NCI-H128 (cell line): ENCODE data around the gene PPP1R1B.

Experiments
- DNase-seq: peaks from one replicate; lab custom pipeline; 2025; ENCODE audit not compliant: unreplicated experiment; lab: John Stamatoyannopoulos, UW

The PPP1R1B gene

DNA sequence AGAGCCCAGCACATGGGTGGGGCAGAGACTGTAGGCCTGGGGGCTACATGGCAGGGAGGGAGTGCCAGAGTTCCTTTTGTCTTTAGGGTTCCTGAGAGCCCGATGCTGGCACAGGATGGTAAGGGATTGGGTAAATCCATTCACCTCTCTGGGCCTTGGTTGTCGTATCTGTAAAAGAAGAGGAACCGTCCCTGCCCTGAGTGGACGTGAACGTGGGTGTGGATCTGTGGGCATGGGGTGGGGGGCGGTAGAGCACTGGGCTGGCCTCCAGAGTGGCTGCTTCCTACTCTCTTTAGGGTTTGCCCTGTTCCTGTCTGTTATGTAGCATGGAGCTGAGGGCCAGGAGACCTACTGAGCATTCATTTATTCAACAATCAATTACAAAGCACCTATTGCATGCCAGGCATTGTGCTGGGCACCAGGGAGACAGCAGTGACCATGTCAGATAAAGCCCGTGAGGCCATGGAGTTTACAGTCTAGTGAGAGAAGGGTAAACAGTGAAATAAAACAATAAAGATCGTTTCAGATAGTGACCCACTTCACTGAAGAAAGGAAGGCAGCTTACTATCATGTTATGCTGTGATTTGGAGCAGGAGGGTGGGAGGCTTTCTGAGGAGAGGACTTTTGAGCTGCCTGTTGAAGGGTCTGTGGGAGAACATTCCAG, 25.3 kb downstream of the PPP1R1B start:
- DNase-seq = no peak

DNA sequence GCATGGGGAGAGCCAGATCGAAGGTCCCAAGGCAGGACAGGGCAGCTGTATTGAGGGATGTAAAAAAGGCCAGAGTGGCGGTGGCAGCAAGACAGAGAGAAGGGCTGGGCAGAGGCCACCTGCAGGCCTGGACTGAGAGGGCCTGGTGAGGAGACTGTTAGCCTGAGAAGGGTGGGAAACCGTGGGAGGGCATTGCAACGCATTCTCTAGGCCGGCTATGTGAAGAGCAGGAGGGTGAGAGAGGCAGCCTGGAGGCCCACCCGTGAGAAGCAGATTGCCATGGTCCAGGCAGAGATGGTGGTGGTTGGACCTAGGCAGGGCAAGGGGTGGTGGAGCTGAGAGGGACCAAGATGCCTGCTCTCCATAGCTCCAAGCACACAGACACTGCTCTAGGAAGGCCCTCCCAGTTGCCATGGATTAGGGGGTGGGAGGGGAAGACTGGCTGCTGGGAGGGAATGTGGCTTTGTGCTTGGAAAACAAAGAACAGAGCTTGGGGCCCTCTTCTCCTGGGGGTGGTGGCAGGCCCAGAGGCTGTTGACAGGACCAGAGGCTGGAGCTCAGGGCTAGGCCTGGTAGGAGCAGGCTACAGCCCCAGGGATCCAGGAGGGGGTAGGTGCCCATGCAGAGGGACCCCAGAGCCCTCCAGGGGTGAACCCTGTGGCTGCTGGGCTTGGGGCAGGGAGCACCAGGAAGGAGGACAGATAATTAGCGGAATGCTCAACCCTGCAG, 26.0 kb downstream of the PPP1R1B start:
- DNase-seq = no peak

DNA sequence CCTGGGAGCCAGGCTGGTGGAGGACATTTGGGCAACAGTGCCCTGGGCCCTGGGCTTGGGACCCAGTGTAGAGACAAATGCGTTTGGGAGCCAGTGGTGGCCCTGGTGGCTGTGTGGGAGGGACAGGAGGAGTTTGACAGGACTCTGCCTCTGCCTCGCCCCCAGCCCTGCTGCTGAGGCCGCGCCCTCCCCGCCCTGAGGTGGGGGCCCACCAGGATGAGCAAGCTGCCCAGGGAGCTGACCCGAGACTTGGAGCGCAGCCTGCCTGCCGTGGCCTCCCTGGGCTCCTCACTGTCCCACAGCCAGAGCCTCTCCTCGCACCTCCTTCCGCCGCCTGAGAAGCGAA, 26.5 kb downstream of the PPP1R1B start:
- DNase-seq = no peak

DNA sequence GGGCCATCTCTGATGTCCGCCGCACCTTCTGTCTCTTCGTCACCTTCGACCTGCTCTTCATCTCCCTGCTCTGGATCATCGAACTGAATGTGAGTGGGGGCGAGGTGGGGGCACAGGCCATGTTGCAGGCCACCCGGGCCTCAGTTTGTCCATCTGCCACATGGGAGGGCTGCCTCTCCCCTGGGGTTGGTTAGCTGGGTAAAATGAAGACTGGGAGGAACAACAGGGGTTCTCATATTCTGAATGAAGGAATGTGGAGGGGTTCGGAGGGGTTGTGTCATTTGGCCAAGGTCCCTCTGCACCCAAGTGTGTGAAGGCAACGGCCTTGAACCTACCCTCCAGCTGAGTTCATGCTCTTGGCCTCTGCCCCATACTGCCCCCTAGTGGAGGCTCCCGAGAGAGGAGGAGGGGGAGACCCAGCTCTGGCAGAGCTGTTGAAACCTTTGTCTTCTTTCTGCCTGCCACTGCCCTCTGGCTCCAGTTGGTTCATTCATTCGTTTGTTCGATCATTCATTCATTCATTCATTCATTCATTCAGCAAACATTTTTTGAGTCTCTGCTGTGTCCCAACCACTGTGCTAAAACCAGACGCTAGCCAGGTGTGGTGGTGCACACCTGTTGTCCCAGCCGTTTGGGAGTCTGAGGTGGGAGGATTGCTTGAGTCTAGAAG, 27.0 kb downstream of the PPP1R1B start:
- DNase-seq = no peak

DNA sequence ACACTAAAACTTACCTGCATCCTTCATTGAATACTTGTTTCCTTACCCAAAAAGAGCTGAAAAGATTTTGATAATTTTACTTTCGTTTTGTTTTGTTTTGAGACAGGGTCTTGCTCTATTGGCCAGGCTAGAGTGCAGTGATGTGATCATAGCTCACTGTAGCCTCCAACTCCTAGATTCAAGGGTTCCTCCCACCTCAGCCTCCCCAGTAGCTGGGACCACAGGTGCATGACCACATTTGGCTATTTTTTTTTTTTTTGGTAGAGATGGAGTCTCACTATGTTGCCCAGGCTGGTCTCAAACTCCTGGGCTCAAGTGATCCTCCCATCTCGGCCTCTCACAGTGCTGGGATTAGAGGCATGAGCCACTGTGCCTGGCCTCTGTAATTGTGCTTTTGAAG, 28.4 kb downstream of the PPP1R1B start:
- DNase-seq = no peak

DNA sequence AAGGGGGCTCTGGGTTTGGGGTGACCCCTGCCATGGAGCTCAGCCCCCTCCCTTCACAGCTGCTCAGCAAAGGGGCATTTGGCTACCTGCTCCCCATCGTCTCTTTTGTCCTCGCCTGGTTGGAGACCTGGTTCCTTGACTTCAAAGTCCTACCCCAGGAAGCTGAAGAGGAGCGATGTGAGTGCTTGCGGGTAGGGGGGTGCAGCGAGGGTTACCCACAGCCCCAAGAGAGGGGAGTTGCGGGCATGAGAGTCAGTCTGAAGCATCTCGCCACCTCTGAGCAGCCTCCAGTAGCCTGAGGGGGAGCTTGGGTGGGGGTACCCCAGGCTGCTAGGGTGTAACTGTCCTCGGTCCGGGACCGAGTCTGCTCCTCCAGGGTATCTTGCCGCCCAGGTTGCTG, 31.6 kb downstream of the PPP1R1B start:
- no peak for DNase-seq

DNA sequence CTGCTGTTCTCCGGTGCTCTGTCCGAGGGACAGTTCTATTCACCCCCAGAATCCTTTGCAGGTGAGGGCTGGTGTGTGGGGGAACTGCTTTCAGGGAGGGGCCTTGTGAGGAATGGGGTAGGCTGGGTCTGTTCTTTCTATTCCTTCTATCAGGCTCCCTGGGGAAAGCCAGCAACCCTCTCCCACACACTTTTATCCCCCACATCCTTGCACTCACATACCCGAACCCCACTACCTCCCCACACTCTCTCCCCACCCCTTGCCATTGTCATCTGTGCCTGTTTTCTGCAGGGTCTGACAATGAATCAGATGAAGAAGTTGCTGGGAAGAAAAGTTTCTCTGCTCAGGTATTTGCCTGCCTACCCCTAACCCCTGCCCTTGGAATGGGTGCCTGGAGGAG, 32.0 kb downstream of the PPP1R1B start:
- DNase-seq = no peak

DNA sequence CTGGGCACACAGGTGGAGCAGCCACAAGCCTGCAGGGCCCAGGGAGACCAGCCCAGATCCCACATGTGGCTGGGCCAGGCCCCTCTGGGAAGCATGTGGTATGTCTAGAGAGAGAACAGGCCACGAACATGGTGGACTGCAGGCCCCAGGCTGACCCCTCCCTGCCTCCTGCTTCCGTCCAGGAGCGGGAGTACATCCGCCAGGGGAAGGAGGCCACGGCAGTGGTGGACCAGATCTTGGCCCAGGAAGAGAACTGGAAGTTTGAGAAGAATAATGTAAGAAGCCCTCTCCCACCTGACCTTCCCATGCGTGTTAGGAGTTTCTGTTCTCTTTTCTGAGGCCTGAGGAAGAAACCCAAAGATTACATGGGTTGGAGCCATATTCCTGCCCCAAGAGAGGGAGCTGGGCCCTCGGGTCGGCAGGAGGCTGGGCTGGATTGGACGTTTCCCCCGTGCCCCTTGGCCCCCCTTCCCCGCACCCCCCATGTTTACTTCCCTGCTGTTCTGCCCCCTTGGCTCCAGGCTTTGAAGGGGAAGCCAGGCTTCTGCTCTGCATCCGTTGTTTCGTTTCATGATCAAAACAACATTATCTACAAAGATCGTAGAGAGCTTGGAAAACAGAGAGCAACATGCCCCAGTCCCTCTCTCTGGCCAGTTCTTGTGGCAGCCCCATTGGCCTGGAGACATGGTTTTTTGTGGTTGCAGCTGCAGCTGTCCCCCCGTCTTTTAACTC, 32.7 kb downstream of the PPP1R1B start:
- no peak for DNase-seq

DNA sequence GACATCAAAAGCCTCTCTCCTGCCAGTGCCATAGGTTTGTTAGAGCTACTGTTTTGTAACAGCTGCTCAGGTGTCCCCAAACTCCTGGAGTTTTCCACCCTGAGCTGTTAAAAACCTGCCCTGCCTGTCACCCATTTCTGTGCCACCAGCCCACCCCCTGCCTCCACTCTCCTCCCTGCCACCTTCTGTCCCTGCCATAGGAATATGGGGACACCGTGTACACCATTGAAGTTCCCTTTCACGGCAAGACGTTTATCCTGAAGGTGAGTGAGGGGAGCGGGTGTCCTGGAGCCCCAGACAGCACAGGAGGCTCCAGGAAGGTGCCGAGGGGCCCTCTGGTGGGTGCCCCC, 33.2 kb downstream of the PPP1R1B start:
- no peak for DNase-seq

DNA sequence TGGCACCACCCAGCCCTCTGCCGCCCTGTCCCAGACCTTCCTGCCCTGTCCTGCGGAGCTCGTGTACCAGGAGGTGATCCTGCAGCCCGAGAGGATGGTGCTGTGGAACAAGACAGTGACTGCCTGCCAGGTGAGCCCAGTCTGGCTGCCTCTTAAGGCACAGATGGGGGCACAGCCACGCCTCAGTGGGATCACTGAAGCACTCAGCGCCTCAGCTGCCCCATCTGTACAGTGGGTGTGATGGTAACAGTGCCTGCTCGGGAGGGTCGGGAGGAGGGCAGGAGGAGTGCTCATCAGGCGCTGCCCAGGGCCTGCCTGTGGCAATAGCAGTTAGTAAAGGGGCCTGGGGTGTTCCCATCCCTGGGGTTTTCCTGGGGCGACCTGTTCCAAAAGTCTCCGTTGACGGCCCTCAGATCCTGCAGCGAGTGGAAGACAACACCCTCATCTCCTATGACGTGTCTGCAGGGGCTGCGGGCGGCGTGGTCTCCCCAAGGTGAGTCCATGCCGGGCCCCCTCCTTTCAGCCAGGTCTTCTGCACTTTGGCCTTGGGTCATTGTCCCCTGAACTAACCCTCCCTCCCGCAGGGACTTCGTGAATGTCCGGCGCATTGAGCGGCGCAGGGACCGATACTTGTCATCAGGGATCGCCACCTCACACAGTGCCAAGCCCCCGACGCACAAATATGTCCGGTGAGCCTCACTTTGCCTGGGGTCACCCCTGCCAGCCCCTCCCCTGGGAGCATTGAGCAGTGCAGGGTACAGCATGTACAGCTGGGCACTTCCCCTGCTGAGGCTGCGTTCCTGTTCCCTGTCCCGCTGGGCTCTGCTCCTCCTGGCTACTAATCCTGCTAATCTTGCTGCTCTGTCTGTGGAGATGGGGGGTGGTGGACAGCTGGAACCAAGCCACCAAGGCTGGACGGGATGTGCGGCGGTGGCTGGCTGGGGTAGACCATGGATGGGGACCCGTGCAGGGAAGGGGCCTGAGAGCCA, 33.9 kb downstream of the PPP1R1B start:
- DNase-seq = no peak

DNA sequence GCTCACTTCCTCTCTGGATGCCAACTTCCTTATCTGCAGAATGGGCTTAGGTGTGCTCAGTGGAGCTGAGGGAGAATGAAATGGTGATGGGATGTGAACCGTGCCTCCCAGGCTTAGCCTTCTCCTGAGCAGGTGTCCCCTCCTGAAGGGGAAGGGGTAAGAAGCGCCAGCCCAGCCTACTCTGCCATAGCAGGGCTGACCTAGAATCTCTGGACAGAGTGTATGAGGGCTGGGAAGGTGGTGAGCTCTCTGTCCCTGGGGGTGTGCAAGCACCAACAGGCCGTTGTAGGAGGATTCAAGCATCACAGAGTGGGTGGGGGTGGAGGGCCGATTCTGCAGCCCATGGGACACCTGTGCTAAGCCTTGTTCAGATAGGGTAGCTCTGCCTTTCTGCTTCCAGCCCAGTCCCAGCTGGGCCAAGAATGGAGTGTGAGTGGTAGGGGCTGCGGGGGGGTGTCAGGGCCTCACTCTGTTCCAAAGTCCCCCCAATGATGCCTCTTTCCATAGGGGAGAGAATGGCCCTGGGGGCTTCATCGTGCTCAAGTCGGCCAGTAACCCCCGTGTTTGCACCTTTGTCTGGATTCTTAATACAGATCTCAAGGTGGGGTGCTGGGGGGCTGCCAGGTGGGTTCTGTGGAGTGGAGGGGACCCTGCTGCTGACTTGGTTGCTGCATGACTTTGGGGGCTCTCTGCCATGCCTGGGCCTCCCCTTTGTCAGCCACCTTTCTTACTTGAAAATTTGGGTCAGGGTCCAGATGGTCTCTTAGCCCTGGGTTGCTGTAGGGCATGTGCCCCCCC, 35.2 kb downstream of the PPP1R1B start:
- no peak for DNase-seq

DNA sequence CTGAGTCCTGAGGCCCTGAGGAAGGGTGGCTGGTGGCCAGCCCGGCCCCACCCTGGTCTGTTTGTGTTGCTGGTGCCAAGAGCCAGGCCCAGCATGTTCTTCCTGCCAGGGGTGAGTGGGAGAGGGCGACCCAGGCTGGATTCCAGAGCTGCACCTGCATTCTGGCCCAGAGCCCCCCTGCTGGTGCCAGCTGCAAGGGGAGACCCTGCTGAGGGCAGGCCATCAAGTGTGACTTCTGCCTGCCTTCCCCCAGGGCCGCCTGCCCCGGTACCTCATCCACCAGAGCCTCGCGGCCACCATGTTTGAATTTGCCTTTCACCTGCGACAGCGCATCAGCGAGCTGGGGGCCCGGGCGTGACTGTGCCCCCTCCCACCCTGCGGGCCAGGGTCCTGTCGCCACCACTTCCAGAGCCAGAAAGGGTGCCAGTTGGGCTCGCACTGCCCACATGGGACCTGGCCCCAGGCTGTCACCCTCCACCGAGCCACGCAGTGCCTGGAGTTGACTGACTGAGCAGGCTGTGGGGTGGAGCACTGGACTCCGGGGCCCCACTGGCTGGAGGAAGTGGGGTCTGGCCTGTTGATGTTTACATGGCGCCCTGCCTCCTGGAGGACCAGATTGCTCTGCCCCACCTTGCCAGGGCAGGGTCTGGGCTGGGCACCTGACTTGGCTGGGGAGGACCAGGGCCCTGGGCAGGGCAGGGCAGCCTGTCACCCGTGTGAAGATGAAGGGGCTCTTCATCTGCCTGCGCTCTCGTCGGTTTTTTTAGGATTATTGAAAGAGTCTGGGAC, 36.0 kb downstream of the PPP1R1B start:
- no peak for DNase-seq

DNA sequence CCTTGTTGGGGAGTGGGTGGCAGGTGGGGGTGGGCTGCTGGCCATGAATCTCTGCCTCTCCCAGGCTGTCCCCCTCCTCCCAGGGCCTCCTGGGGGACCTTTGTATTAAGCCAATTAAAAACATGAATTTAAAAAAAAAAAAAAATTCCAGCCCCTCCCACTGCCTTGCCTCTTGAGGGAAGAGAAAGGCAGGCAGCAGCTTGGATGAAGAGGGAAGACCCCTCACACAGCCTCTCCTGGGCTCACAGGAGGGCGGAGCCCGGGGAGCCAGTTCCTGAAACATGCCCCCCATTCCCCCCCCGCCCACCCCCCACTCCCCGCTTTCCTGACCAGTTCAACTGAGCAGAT, 36.6 kb downstream of the PPP1R1B start:
- no peak for DNase-seq

DNA sequence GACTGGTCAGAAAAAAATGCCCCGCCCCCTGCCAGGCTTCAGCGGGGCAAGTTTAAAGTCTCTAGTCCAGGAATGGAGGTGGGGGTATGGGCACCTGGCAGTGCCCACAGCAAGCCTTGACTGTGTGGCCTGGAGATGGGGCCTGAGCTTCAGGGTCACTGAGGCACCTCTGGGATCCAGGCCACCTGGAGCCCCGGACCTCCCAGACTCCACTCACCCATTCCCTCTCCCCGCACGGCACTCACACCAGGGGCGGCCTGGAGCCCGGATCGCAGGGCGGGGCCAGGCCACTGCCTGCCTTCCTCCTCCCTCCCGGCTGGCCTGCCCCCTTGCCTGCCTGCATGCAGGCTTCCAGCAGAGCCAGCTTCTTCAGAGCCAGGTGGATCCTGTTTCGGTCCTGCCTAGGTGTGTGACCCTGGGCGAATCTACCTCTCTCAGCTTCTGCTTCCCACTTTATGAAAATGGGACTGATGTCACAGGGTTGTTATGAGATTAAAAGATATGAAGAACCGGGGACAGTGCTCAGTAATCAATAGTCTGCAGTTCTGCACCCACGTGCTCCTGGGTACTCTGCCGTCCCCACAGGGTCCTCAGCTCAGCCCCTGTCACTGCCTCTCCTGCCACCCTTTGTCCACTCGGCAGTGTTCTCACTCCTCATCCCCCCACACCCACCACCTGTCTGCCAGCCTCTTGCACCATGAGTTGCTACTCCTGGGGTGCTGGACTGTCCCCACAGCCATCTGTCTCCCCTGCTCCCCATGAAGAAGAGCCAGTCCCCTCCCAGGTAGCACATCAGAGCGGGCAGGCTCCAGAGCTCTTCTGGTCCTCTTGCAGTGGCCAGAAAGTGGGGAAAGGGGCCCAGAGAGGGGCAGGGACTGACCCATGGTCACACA, 37.2 kb downstream of the PPP1R1B start:
- DNase-seq = no peak

DNA sequence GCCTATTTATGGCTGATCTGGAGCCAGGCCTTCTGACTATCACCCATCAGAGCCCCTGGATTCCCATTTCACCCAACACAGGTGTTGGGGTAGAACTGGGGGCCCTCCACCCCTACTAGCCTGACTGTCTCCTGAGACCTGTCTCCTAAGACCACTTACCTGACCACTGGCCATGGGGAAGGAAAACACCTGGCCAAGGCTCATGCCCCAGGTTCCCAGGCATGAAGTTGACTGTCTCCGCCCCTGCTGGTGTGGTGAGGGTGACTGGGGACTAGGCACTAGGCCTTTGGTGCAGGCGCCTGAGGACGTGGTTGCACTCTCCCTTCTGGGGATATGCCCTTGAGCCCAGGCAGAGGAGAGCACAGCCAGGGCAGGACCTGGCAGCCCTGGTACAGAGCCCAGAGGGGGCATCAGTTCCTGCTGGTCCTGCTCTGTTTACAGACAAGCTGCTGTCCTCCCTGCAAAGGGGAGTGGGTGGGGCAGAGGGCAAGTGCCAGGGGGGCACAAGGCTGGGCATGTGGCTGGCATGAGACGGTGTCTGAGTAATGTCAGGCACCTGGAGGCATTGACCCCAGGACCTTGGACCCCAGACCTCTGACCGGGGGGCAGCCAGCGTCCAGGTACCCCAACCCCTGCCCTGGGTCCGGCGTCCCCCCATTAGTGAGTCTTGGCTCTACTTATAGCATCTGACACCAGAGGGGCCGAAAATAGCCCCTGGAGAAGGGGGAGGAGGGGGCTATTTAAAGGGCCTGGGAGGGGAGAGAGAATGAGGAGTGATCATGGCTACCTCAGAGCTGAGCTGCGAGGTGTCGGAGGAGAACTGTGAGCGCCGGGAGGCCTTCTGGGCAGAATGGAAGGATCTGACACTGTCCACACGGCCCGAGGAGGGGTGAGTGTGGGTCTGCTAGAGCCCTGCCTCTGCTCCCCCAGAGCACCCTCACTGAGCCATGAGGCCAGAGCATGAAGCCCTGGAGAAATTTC, 38.1 kb downstream of the PPP1R1B start, which contains the start of gene TCAP:
Gene TCAP, plus strand, starts transcription at position 769 of the 981 bp plus-strand sequence. Its CDS starts 11 bp downstream, at position 780.
- DNase-seq = no peak

DNA sequence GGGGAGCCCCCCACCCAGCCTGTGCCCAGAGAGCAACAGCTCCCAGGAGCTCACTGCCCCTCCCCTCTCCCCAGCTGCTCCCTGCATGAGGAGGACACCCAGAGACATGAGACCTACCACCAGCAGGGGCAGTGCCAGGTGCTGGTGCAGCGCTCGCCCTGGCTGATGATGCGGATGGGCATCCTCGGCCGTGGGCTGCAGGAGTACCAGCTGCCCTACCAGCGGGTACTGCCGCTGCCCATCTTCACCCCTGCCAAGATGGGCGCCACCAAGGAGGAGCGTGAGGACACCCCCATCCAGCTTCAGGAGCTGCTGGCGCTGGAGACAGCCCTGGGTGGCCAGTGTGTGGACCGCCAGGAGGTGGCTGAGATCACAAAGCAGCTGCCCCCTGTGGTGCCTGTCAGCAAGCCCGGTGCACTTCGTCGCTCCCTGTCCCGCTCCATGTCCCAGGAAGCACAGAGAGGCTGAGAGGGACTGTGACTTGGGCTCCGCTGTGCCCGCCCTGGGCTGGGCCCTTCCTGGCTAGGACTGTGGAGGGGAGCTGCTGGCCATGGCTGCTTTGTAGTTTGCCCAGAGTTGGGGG, 39.0 kb downstream of the PPP1R1B start:
- no peak for DNase-seq

DNA sequence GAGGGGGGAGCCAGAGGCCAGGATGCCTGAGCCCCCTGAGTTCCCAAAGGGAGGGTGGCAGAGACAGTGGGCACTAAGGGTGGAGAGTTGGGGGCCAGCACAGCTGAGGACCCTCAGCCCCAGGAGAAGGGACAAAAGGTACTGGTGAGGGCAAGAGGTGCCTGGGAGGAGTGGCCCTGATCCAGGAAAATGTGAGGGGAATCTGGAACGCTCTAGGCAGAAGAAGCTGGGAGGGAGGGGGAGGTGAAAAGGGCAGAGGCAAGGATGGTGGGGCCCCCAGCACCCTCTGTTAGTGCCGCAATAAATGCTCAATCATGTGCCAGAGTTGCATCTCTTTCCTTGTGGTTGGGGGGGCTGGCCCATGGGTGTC, 39.5 kb downstream of the PPP1R1B start:
- no peak for DNase-seq
